Activated CD8-positive, alpha-beta T cell treated with anti-CD3 and anti-CD28 coated beads for 36 hours (primary cell): ENCODE data around the gene NME2. TPM values are rescaled to one million over a fixed set of nuclear protein-coding genes. Genes with fewer than 3 reads are reported as not detected.

Source experiments
- ATAC-seq: fragments of 200-7000 bp; cut with Tn5 transposase; one replicate; pipeline ENCODE4 v1.10.0; 2021; ENCODE audit warnings: mild to moderate bottlenecking, moderate library complexity
- CTCF ChIA-PET: fragments of 350-600 bp; sonication (Branson Sonifier 250); formaldehyde crosslinking; loops from one replicate; lab custom pipeline; 2021; ENCODE audit warnings: antibody characterized with exemption; lab: Charles Lee
- POLR2A ChIA-PET: fragments of 350-600 bp; sonication (Branson Sonifier 250); formaldehyde crosslinking; loops from one replicate; lab custom pipeline; 2021; ENCODE audit warnings: antibody characterized with exemption; lab: Charles Lee
- DNase-seq: peaks from one replicate; pipeline ENCODE4 v3.0.0-alpha.2; 2020
- H3K27ac Mint-ChIP-seq: one replicate; pipeline ENCODE4 v1.8.0; 2021; ENCODE audit warnings: mild to moderate bottlenecking, mixed read lengths
- H3K27me3 Mint-ChIP-seq: one replicate; pipeline ENCODE4 v1.8.0; 2021; ENCODE audit warnings: mixed read lengths
- H3K36me3 Mint-ChIP-seq: one replicate; pipeline ENCODE4 v1.8.0; 2021; ENCODE audit warnings: low read depth, mixed read lengths
- H3K4me1 Mint-ChIP-seq: one replicate; pipeline ENCODE4 v1.8.0; 2021; ENCODE audit warnings: low read depth, mixed read lengths
- H3K4me3 Mint-ChIP-seq: one replicate; pipeline ENCODE4 v1.8.0; 2021; ENCODE audit warnings: mild to moderate bottlenecking, moderate library complexity, mixed read lengths
- H3K9me3 Mint-ChIP-seq: one replicate; pipeline ENCODE4 v1.8.0; 2021; ENCODE audit warnings: mixed read lengths
- intact Hi-C: fragments of 100-400 bp; cut with micrococcal nuclease; formaldehyde crosslinking; loops from one replicate; pipeline ENCODE4 v1.10.0; 2022
- total RNA-seq, 2 experiments: library from RNA; stranded (reverse); gene quantifications; one replicate each; pipeline ENCODE4 v1.2.3, GENCODE V29; 2021
- TF ChIP-seq, protein P1 (sequence below): fragments of 200-600 bp; IDR thresholded peaks from one replicate; pipeline ENCODE4 v1.8.0; 2022; ENCODE audit warnings: antibody characterized with exemption, mild to moderate bottlenecking

The NME2 gene
- total RNA-seq, 2 experiments from 2014 or later: 927 to 948 TPM

DNA sequence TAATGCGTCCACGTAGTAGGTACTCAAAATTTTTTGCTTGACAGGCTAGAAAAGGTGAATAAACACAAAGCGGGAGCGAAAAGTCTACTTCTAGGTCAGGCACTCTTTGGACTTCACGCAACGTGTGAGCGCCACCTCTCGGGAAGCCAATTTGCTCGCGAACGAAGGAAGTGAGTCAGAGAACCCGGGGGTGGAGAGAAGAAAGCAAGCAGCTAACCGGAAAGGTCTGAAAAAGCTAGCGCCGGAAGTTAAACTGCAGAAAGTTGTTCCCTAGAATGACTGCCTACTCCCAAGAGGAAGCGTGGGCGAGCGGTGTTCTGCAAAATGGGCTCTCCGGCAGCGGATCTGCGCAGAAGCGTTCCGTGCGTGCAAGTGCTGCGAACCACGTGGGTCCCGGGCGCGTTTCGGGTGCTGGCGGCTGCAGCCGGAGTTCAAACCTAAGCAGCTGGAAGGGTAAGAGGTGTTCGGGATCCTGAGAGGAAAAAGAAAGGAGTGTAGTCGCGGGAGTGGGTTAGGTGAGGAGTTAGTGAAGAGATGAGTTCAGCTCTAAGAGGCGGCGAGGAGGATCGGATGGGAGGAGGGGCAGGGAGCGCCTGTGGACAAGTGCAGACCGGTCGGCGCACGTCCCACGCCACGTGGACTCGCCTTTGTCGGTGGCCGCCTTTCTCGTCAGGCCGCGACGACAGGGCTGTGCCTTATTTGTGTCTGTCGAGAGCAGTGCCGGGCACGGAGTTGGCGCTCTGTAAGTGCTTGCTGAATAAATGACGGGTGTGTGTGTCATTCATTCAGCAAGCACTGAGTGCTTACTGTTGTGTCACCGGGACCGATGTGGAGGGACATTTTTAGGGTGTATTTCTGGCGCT, 12.8 kb upstream of the NME2 start, which contains the start of gene NME1:
TSS of gene NME1 (plus strand) at position 350 of the 863 bp plus-strand sequence. CDS start 2,096 bp downstream, outside the sequence.
- H3K27me3 Mint-ChIP-seq: no peaks in the 10 kb centered on the region
- ChIA-PET POLR2A (interaction anchor here (0.6 to 6.2 kb wide), 19 partner anchors 11 to 1827 kb away, joined by 3 to 71 read pairs (median 4); partner anchors contain the start of genes NME2 and SPAG9), CTCF (interaction anchor here (0.6 to 6.4 kb wide), 42 partner anchors 9 to 371 kb away, joined by 3 to 145 read pairs (median 4); partner anchors contain the start of genes NME2 and SPAG9)
- no peak within 1 kb of the TSS for H3K4me3 Mint-ChIP-seq
- H3K36me3 Mint-ChIP-seq: peaks cover 16% of the 10 kb centered on the region
- peak; percentile 92 for ATAC-seq
- H3K9me3 Mint-ChIP-seq: no peaks in the 10 kb centered on the region
- peak; percentile 98 for DNase-seq
- H3K27ac Mint-ChIP-seq: no peak within 1 kb of the TSS
- peaks cover 18% of the 10 kb centered on the region for H3K4me1 Mint-ChIP-seq
- TF ChIP-seq, protein P1, sequence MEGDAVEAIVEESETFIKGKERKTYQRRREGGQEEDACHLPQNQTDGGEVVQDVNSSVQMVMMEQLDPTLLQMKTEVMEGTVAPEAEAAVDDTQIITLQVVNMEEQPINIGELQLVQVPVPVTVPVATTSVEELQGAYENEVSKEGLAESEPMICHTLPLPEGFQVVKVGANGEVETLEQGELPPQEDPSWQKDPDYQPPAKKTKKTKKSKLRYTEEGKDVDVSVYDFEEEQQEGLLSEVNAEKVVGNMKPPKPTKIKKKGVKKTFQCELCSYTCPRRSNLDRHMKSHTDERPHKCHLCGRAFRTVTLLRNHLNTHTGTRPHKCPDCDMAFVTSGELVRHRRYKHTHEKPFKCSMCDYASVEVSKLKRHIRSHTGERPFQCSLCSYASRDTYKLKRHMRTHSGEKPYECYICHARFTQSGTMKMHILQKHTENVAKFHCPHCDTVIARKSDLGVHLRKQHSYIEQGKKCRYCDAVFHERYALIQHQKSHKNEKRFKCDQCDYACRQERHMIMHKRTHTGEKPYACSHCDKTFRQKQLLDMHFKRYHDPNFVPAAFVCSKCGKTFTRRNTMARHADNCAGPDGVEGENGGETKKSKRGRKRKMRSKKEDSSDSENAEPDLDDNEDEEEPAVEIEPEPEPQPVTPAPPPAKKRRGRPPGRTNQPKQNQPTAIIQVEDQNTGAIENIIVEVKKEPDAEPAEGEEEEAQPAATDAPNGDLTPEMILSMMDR: peak; percentile 71
- intact Hi-C loops: loop anchor here (5.0 to 10.0 kb wide), 2 partner anchors 151 to 289 kb away; partner anchors contain the start of gene TOB1

DNA sequence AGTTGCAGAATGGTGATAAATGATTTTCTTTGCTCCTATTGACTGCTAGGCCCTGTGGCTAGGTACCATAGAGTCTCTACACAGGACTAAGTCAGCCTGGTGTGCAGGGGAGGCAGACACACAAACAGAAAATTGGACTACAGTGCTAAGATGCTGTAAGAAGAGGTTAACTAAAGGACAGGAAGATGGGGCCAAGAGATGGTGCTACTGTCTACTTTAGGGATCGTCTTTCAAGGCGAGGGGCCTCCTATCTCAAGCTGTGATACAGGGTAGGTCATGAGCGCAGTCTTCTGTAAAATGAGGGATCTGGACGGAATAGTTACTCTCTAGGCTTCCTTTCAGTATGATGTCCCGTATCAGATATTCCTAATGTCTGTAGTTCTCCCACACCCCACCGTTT, 12.0 kb upstream of the NME2 start:
- Mint-ChIP-seq H3K4me1 (peaks cover 20% of the 10 kb centered on the region), H3K4me3 (no peak overlapping the region), H3K27ac (no peak overlapping the region), H3K9me3 (no peaks in the 10 kb centered on the region), H3K36me3 (peaks cover 23% of the 10 kb centered on the region), H3K27me3 (no peaks in the 10 kb centered on the region)
- intact Hi-C loops: loop anchor here (5.0 to 10.0 kb wide), 2 partner anchors 152 to 289 kb away; partner anchors contain the start of gene TOB1
- TF ChIP-seq, protein P1: no peak
- no peak for ATAC-seq
- ChIA-PET POLR2A (interaction anchor here (1.3 to 6.2 kb wide), 6 partner anchors 10 to 155 kb away, joined by 3 to 71 read pairs (median 13); partner anchors contain the start of genes NME2 and SPAG9), CTCF (interaction anchor here (0.9 to 6.4 kb wide), 8 partner anchors 8 to 369 kb away, joined by 3 to 145 read pairs (median 5); no protein-coding TSS in a partner anchor)
- DNase-seq: no peak

DNA sequence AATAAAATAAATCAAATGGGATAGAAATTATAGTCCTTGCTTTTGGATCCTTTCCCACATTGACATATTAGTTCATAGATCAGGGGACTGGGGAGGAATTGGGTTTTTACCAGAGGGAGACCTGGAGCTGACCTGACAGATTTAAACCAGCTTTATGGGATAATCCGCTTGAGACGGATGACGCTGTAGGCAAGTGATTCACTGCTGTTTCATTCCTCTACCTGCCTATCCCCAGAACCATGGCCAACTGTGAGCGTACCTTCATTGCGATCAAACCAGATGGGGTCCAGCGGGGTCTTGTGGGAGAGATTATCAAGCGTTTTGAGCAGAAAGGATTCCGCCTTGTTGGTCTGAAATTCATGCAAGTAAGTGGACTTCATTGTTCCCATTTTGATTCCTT, 10.8 kb upstream of the NME2 start:
- Mint-ChIP-seq H3K4me1 (peaks cover 24% of the 10 kb centered on the region), H3K36me3 (peaks cover 31% of the 10 kb centered on the region), H3K4me3 (no peak overlapping the region), H3K9me3 (no peaks in the 10 kb centered on the region), H3K27ac (no peak overlapping the region), H3K27me3 (no peaks in the 10 kb centered on the region)
- DNase-seq (no peak), ATAC-seq (no peak)
- TF ChIP-seq, protein P1: no peak
- ChIA-PET POLR2A (interaction anchor here (1.0 to 6.2 kb wide), 2 partner anchors 9 to 35 kb away, joined by 3 to 71 read pairs; partner anchors contain the start of genes NME2 and SPAG9), CTCF (interaction anchor here (1.0 to 6.4 kb wide), 4 partner anchors 13 to 153 kb away, joined by 3 to 145 read pairs (median 3); no protein-coding TSS in a partner anchor)
- intact Hi-C loops: loop anchor here (10.0 kb wide), 1 partner anchor 291 kb away; the partner anchor contains the start of gene TOB1

DNA sequence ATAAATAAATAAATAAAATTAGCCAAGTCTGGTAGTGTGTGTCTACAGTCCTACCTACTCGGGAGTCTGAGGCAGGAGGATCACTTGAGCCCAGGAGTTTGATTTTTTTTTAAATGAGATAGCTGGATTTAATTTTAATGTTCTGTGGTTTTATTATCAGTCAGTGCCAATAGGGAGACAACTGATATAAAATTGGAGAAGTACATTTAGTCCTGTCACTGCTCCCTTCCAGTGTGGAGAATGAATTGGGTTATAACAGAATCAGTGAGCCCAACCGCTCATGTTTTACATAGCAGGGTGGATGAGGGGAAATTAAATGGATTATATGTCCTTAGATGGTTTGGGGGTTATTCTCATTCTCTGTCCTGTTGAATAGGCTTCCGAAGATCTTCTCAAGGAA, 6.6 kb upstream of the NME2 start:
- Mint-ChIP-seq H3K4me1 (peaks cover 24% of the 10 kb centered on the region), H3K27me3 (no peaks in the 10 kb centered on the region), H3K27ac (no peak overlapping the region), H3K4me3 (no peak overlapping the region), H3K36me3 (peaks cover 51% of the 10 kb centered on the region), H3K9me3 (no peaks in the 10 kb centered on the region)
- TF ChIP-seq, protein P1: no peak
- ATAC-seq (no peak), DNase-seq (no peak)
- ChIA-PET POLR2A (interaction anchor here (0.8 to 1.4 kb wide), 2 partner anchors 12 to 107 kb away, joined by 3 to 4 read pairs; no protein-coding TSS in a partner anchor), CTCF (interaction anchor here (0.9 kb wide), 1 partner anchor 93 kb away, joined by 3 read pairs; no protein-coding TSS in a partner anchor)
- intact Hi-C loops: loop anchor here (10.0 kb wide), 1 partner anchor 295 kb away; the partner anchor contains the start of gene TOB1
